ENCODE measurements around the gene PTPN14. TPM values are rescaled to one million over a fixed set of nuclear protein-coding genes. Genes with fewer than 3 reads are reported as not detected.

The PTPN14 gene
- total and polyA plus RNA-seq, 2 of the 4 experiments (the other 2 are of a cell fraction): 21.5 to 31.7 TPM

DNA sequence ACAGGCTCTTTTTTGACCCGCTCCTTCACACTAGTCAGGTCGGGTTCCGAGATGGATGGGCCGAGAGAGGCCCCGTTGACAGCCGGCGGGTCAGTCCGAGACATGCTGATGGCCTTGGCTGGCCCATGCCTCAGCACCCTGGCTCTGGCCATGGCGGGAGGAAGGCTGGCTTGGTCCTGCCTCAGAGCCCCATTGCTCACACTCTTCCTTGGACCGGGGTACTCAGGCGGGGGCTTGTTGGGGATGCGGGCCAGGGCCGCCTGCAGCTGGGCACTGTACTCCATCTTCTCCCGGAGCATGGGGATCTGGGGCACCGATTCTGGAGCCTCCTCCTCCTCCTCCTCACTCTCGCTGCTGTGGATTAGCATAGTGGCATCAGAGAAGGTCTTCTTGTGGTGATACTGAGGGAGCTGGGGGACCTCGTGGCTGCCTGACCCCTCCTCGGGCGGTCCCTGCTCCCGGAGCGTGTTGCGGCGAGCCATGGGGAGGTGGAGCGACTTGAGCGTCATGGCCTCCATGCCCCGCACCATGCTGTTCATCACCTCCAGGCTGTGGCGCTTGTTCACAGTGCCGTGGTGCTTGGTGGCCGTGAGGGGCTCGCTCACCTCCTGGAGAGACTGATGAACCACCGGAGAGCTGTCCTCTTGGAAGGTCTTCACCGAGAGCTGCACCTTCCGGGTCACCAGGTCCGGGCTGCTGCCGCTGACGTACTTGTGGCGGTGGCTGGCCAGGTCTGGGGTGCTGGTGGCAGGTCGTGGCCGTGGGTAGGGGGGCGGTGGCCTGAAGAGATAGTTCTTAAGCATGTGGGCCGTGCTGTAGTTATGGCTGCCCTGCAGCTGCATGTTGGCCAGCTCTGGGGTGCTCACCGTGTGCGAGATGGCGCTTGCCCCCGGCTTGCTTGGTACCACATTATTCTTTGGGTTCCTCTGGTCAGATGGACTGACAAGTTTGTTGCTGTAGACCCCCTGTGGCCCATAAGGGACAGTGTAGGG, 167.7 kb downstream of the PTPN14 start:
- Histone ChIP-seq H4K8ac (ENCODE audit: low read depth in 2 of 2, low read length in 2 of 2) (no peak overlapping the region), H2AK5ac (ENCODE audit: low read depth, low read length) (no peak overlapping the region), H4K5ac (ENCODE audit: low read depth, low read length) (no peak overlapping the region), H3K4ac (ENCODE audit: low read depth, low read length) (no peak overlapping the region), H2BK120ac (ENCODE audit: low read depth, low read length) (no peak overlapping the region), H2BK5ac (ENCODE audit: low read depth, low read length, poor library complexity, severe bottlenecking) (no peak overlapping the region), H3K4me3 (ENCODE audit: insufficient read depth, low read depth, low read length) (no peak overlapping the region), H3K18ac (ENCODE audit: low read depth, low read length) (no peak overlapping the region), H3K27me3 (ENCODE audit: control insufficient read depth, insufficient read depth, low read length) (no peaks in the 10 kb centered on the region), H3K4me2 (ENCODE audit: low read depth, low read length) (no peak overlapping the region), H3K36me3 (ENCODE audit: control insufficient read depth, insufficient read depth, low read length) (peaks cover 58% of the 10 kb centered on the region), H2AFZ (replicated peaks; ENCODE audit: low read length, poor library complexity) (no peak overlapping the region), H4K91ac (ENCODE audit: insufficient read depth, low read depth, low read length) (no peak overlapping the region), H3K23ac (ENCODE audit: low read depth, low read length) (no peak overlapping the region), H3K79me1 (ENCODE audit: low read depth in 1 of 2, low read length in 2 of 2) (peaks cover 24 to 57% of the 10 kb centered on the region in 2 experiments), H4K20me1 (ENCODE audit: insufficient read depth, low read length) (no peaks in the 10 kb centered on the region), H3K27ac (ENCODE audit: insufficient read depth, low read length) (no peak overlapping the region), H2AK9ac (replicated peaks; ENCODE audit: low read depth, low read length, poor library complexity) (peak overlapping the region; percentile 11), H3K56ac (ENCODE audit: extremely low read depth, insufficient read depth, low read length) (no peak overlapping the region), H3K9ac (ENCODE audit: low read depth, low read length) (no peak overlapping the region), H2BK20ac (ENCODE audit: low read depth, low read length) (no peak overlapping the region), H3K14ac (replicated peaks; ENCODE audit: low read depth, low read length) (no peak overlapping the region), H2BK15ac (ENCODE audit: low read depth, low read length) (no peak overlapping the region), H3K9me1 (ENCODE audit: insufficient read depth, low read length) (peaks cover under 1% of the 10 kb centered on the region), H3K4me1 (ENCODE audit: control insufficient read depth, insufficient read depth, low read length) (peaks cover 2% of the 10 kb centered on the region), H3K9me3 (ENCODE audit: control insufficient read depth, insufficient read depth, low read length) (no peaks in the 10 kb centered on the region)
- TSS peak; percentile 79 for BruUV-seq (replicated peaks)
- ChIA-PET CTCF (no interaction called here), POLR2A (ENCODE audit: unreplicated experiment) (no interaction called here)
- WGBS, 2 experiments (ENCODE audit: extremely low coverage in 2 of 2, insufficient read length in 1 of 2): 98% methylated on average over 38 of the region's 45 CpGs; no CpG with 5 or more reads in 1 of the 2 experiments
- dilution Hi-C loops (cut with HindIII; ENCODE audit: low sequenced_read_pairs, unreplicated experiment): no loop called here
- ATAC-seq (ENCODE audit: low read depth) (no peak), DNase-seq (no peak)
- intact Hi-C loops (cut with micrococcal nuclease): no loop called here
- in situ Hi-C loops (cut with MboI; ENCODE audit: low sequenced_read_pairs): no loop called here
- TF ChIP-seq POLR2A (IDR thresholded peaks at IDR 0.05; ENCODE audit: low read depth, low read length) (no peak), RAD21 (IDR thresholded peaks at IDR 0.05; ENCODE audit: low read length) (no peak), CHD1 (IDR thresholded peaks at IDR 0.05; ENCODE audit: low read depth, low read length) (no peak), SMC3 (IDR thresholded peaks at IDR 0.05; ENCODE audit: low read depth, low read length) (no peak), MXI1 (IDR thresholded peaks at IDR 0.05; ENCODE audit: borderline replicate concordance, low read depth, low read length) (no peak), FOS (IDR thresholded peaks at IDR 0.05; ENCODE audit: low read depth, low read length) (no peak)
- TF ChIP-seq, protein P1, sequence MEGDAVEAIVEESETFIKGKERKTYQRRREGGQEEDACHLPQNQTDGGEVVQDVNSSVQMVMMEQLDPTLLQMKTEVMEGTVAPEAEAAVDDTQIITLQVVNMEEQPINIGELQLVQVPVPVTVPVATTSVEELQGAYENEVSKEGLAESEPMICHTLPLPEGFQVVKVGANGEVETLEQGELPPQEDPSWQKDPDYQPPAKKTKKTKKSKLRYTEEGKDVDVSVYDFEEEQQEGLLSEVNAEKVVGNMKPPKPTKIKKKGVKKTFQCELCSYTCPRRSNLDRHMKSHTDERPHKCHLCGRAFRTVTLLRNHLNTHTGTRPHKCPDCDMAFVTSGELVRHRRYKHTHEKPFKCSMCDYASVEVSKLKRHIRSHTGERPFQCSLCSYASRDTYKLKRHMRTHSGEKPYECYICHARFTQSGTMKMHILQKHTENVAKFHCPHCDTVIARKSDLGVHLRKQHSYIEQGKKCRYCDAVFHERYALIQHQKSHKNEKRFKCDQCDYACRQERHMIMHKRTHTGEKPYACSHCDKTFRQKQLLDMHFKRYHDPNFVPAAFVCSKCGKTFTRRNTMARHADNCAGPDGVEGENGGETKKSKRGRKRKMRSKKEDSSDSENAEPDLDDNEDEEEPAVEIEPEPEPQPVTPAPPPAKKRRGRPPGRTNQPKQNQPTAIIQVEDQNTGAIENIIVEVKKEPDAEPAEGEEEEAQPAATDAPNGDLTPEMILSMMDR (conservative IDR thresholded peaks at IDR 0.05; ENCODE audit: low read depth, low read length): no peak
- TF ChIP-seq, protein P2, sequence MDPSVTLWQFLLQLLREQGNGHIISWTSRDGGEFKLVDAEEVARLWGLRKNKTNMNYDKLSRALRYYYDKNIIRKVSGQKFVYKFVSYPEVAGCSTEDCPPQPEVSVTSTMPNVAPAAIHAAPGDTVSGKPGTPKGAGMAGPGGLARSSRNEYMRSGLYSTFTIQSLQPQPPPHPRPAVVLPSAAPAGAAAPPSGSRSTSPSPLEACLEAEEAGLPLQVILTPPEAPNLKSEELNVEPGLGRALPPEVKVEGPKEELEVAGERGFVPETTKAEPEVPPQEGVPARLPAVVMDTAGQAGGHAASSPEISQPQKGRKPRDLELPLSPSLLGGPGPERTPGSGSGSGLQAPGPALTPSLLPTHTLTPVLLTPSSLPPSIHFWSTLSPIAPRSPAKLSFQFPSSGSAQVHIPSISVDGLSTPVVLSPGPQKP (IDR thresholded peaks at IDR 0.05; ENCODE audit: borderline replicate concordance, low read depth, low read length): no peak

All from IMR-90 (cell line).